Ramos (cell line): ENCODE data around the gene MYT1.
"Not testable (repeated sequence)": the region's sequence is repeated elsewhere in the genome, so short reads cannot be mapped to it uniquely, and the experiment has no call there.

Source experiments
- in situ Hi-C: fragments of 300-500 bp; cut with MboI; formaldehyde crosslinking; loops from one replicate; pipeline ENCODE4 v1.14.3; 2022; ENCODE audit warnings: low sequenced_read_pairs; ENCODE audit not compliant: unreplicated experiment

Gene MYT1

DNA sequence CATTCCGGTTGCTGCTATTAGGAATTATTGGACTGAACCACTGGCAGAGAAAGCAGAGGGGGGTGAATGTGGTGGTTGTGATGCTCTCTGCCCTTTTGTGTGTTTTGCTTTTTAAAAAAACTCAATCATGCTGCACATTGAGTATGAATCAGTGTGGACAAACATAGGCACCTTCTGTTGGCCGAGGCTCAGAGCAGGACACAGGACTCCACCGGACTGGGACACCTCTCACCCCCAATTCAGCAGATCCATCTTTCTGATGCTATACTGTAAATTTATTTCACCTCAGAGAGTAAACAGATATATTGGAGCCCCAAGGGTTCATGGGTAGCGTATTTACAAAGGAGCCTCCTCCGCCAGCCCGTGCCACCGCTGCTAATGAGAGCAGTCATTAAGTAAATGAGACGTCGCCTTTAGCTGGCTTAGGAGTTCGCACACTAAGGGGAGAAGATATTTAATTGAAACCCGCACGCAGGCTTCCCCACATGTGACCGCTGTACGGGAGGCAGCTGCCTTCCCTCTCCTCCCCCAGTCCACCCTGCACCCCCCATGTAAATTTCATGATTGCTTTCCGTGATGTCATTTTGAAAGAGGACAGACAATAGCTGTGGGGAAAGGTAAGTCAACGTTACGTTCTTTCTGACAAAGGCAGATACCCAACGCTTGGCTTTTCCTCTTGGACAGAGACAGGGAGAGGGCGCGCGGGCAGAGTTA, at the start of gene MYT1:
MYT1 (plus strand) TSS at position 330 of the 714 bp plus-strand sequence. CDS start 34,410 bp downstream, outside the sequence.
- in situ Hi-C loops = no loop called here

DNA sequence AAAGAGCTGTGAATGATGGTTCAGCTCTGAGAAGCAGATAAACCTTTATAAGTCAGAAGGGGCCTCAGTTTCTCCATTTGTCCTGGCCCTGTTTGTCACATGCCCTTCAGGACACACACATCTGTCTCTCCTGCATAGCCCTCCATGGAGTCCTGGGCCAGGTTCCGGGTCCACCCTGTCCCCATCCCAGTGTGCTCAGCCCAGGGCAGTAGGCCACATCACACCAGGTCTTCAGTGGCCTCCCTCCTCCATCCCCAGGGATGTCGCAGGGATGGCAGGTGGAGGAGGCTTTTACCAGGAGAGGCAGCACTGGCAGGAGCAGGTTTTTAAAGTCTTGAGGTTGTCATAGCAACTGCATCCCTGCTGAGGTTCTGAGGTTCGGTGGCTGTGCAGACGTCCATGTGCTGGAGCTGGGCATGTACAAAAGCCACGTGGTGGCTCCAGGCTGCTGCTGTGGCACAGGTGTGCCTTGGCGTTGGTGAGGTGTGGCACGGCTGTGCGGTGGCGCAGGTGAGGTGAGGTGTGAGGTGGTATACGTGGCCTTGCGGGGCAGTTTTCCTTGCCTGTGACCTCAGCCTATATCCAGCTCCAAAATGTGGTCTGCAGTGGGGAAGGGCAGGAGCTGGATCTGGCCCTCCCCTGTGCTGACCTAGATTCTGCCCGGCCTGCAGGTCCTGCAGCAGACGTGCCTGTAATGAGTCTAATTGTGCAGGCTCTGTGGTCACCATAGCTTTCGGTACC, 48.9 kb upstream of the MYT1 start:
- in situ Hi-C loops = no loop called here

DNA sequence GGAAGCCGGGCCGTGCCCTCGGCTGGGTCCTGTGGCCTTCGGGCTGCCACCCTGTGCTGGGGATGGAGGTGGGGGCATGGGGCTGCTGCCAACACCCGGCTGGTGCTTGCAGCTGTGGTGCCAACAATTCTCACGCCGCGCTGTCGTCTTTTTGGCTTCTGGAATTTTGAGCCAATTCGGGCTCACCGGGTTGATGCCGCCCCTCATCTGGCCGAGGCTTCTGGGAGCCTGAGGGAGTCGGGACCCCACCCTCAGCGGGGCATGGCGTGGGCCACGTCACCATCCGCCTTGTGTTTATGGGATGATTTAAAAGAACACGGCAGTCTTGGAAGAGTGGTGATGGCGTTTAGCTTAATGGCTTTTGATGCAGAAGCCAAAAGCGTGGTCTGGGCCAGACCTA, 48.2 kb upstream of the MYT1 start:
- in situ Hi-C loops = no loop called here

GRCh38 chr20:64116541-64117431, 47.5 kb upstream of the MYT1 start:
- in situ Hi-C loops = no loop called here

- in situ Hi-C loops = not testable (repeated sequence)
Measured at GRCh38 chr20:64117432-64117777, 46.8 kb upstream of the MYT1 start.

GRCh38 chr20:64119301-64119680, 45.0 kb upstream of the MYT1 start:
- in situ Hi-C loops = no loop called here

DNA sequence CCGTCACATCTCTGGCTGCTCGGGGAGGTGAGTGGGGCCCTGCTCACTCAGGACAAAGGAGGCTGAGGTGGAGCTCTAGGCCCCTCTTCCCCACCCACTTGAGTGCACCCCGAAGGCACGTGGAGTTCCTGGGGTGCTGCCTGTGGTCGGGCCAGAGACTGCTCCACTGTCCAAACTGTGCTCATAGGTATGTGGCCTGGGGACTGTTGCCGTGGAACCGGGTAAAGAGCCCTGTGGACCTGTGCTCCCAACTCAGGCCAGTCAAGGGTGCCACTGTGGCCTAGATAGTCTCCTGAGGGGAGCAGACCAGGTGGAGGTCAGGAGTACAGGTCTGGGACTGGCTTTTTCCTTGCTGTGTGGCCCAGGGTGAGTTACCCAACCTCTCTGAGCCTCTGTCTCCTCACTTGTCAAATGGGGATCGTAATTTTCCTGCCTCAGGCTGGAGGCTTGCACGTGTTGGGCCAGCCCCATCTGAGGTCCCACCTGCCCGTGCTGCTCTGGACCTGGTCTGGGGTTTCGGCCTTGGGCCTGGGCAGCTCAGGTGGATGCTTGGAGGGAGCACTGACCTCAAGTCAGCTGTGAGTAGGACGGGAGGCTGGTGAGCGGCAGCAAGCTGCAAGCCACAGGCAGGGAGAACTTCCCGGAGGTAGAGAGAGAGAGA, 44.4 kb upstream of the MYT1 start:
- in situ Hi-C loops = loop anchor here (10.0 kb wide), 1 partner anchor 75 kb away; the partner anchor contains the start of gene SOX18

DNA sequence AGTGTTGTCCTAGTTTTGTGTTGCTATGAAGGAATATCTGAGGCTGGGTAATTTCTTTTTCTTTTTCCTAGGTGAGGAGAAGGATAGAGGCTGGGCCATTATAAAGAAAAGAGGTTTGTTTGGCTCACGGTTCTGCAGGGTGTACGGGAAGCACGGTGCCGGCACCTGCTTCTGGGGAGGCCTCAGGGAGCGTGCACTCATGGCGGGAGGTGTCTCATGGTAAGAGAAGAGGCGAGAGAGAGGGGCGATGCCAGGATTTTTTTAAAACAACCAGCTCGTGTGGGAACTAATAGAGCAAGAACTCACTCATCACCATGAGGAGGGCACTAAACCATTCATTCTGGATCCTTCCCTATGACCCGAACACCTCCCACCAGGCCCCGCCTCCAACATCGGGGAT, 42.7 kb upstream of the MYT1 start:
- in situ Hi-C loops = loop anchor here (10.0 kb wide), 1 partner anchor 77 kb away; the partner anchor contains the start of gene SOX18

DNA sequence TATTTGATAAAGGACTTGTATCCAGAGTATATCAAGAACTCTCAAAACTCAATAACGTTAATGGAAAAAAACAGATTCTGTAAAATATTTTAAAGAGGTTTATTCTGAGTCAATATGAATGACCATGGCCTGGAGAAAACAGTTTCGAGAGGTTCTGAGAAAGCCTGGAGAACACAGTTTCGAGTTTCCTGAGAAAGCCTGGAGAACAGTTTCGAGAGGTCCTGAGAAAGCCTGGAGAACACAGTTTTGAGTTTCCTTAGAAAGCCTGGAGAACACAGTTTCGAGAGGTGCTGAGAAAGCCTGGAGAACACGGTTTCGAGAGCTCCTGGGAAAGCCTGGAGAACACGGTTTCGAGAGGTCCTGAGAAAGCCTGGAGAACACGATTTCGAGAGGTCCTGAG, 41.3 kb upstream of the MYT1 start:
- in situ Hi-C loops = loop anchor here (10.0 kb wide), 1 partner anchor 78 kb away; the partner anchor contains the start of gene SOX18

DNA sequence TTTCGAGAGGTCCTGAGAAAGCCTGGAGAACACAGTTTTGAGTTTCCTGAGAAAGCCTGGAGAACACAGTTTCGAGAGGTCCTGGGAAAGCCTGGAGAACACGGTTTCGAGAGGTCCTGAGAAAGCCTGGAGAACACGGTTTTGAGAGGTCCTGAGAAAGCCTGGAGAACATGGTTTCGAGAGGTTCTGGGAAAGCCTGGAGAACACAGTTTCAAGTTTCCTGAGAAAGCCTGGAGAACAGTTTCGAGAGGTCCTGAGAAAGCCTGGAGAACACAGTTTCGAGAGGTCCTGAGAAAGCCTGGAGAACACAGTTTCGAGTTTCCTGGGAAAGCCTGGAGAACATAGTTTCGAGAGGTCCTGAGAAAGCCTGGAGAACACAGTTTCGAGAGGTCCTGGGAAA, 40.7 kb upstream of the MYT1 start:
- in situ Hi-C loops = loop anchor here (10.0 kb wide), 1 partner anchor 79 kb away; the partner anchor contains the start of gene SOX18

- in situ Hi-C loops = loop anchor here (10.0 kb wide), 1 partner anchor 84 kb away; the partner anchor contains the start of gene SOX18
Measured at GRCh38 chr20:64129146-64129782, 35.0 kb upstream of the MYT1 start.

GRCh38 chr20:64130271-64130670, 34.0 kb upstream of the MYT1 start:
- in situ Hi-C loops = no loop called here

- in situ Hi-C loops = no loop called here
Measured at GRCh38 chr20:64130876-64131275, 33.4 kb upstream of the MYT1 start.

GRCh38 chr20:64131406-64131805, 32.8 kb upstream of the MYT1 start:
- in situ Hi-C loops = no loop called here

- in situ Hi-C loops = no loop called here
Measured at GRCh38 chr20:64133951-64134407, 30.3 kb upstream of the MYT1 start.

DNA sequence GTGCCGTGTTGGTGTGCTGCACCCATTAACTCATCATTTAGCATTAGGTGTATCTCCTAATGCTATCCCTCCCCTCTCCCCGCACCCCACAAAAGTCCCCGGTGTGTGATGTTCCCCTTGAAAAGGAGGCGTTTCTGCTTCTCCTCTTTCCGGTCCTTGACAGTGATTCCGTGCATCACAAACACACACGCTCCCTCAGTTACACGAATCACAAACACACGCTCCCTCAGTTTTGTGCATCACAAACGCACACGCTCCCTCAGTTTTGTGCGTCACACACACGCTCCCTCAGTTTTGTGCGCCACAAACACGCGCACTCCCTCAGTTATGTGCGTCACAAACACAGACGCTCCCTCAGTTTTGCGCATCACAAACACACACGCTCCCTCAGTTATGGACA, 29.5 kb upstream of the MYT1 start:
- in situ Hi-C loops = not testable (repeated sequence)

DNA sequence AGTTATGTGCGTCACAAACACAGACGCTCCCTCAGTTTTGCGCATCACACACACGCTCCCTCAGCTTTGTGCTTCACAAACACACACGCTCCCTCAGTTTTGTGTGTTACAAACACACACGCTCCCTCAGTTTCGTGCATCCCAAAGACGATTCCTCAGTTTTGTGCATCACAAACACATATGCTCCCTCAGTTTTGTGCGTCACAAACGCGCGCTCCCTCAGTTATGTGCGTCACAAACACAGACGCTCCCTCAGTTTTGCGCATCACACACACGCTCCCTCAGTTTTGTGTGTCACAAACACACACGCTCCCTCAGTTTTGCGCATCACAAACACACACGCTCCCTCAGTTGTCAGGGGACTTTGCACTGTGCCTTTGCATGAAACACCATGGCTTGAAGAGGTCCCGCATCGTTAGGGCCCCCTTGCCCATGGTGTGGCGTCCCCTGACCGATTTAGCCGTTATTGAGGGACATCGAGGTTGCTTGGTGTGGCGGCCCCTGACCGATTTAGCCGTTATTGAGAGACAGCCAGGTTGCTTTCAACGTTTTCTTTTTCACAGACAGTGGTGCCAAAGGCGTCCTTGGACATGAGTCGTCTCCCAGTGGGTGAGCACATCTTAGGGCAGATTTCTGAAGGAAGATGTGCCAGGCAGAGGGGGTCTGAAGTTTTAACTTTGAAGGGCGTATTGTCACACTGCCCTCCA, 28.1 kb upstream of the MYT1 start:
- in situ Hi-C loops = no loop called here

- in situ Hi-C loops = no loop called here
Measured at GRCh38 chr20:64137598-64138031, 26.6 kb upstream of the MYT1 start.
